Parathyroid adenoma (tissue), 2 donors: ENCODE results near the gene MRM2.

Experiments used
- H2AFZ ChIP-seq: fragments of 300-600 bp; sonication (generic); one replicate; pipeline ENCODE4 v1.7.0; 2017; ENCODE audit warnings: antibody characterized with exemption, mild to moderate bottlenecking
- H3K27ac ChIP-seq: fragments of 300-600 bp; sonication (generic); one replicate; pipeline ENCODE4 v1.7.0; 2017
- H3K27me3 ChIP-seq: fragments of 300-600 bp; sonication (generic); one replicate; pipeline ENCODE4 v1.7.0; 2017; ENCODE audit warnings: low read length; ENCODE audit not compliant: control insufficient read depth, insufficient read depth
- H3K36me3 ChIP-seq: fragments of 300-600 bp; sonication (generic); one replicate; pipeline ENCODE4 v1.7.0; 2017; ENCODE audit warnings: low read length; ENCODE audit not compliant: control insufficient read depth, insufficient read depth
- H3K4me1 ChIP-seq: fragments of 300-600 bp; sonication (generic); one replicate; pipeline ENCODE4 v1.7.0; 2017; ENCODE audit warnings: control low read depth
- H3K4me2 ChIP-seq: fragments of 300-600 bp; sonication (generic); one replicate; pipeline ENCODE4 v1.7.0; 2017; ENCODE audit warnings: low read length
- H3K4me3 ChIP-seq: fragments of 300-600 bp; sonication (generic); one replicate; pipeline ENCODE4 v1.7.0; 2017; ENCODE audit warnings: low read depth, low read length
- H3K79me2 ChIP-seq: fragments of 300-600 bp; sonication (generic); one replicate; pipeline ENCODE4 v1.7.0; 2017; ENCODE audit warnings: control low read depth
- H3K9ac ChIP-seq: fragments of 300-600 bp; sonication (generic); one replicate; pipeline ENCODE4 v1.7.0; 2017; ENCODE audit warnings: mild to moderate bottlenecking
- H3K9me3 ChIP-seq: fragments of 300-600 bp; sonication (generic); one replicate; pipeline ENCODE4 v1.7.0; 2017; ENCODE audit warnings: low read length; ENCODE audit not compliant: control insufficient read depth
- CTCF ChIP-seq: fragments of 300-600 bp; sonication (generic); IDR thresholded peaks from one replicate; pipeline ENCODE4 v1.7.0; 2017; ENCODE audit warnings: antibody characterized with exemption, mild to moderate bottlenecking
- donor health status: primary hyperparathyroidism.

Gene MRM2

GRCh38 chr7:2222516-2222915 lies 19.5 kb downstream of the MRM2 start:
- Histone ChIP-seq H3K9me3 (no peaks in the 10 kb centered on the region), H3K4me2 (no peak overlapping the region), H2AFZ (no peak overlapping the region), H3K4me1 (no peaks in the 10 kb centered on the region), H3K36me3 (no peaks in the 10 kb centered on the region), H3K27ac (no peak overlapping the region), H3K4me3 (no peak overlapping the region), H3K9ac (no peak overlapping the region), H3K27me3 (no peaks in the 10 kb centered on the region), H3K79me2 (peaks cover 9% of the 10 kb centered on the region)
- TF ChIP-seq CTCF = no peak

- H3K4me1 ChIP-seq = no peaks in the 10 kb centered on the region
- H3K9me3 ChIP-seq = no peaks in the 10 kb centered on the region
- H3K36me3 ChIP-seq = no peaks in the 10 kb centered on the region
- no peak for TF ChIP-seq CTCF
- no peak overlapping the region for H2AFZ ChIP-seq
- no peaks in the 10 kb centered on the region for H3K27me3 ChIP-seq
- no peak overlapping the region for H3K9ac ChIP-seq
- peaks cover 8% of the 10 kb centered on the region for H3K79me2 ChIP-seq
- H3K4me2 ChIP-seq = no peak overlapping the region
- no peak overlapping the region for H3K27ac ChIP-seq
- no peak overlapping the region for H3K4me3 ChIP-seq
These were observed 21.1 kb downstream of the MRM2 start for GRCh38 chr7:2220954-2221353.

- Histone ChIP-seq H3K4me3 (no peak overlapping the region), H3K27me3 (no peaks in the 10 kb centered on the region), H3K9me3 (no peaks in the 10 kb centered on the region), H3K79me2 (peaks cover 3% of the 10 kb centered on the region), H3K4me2 (no peak overlapping the region), H3K9ac (no peak overlapping the region), H3K36me3 (peaks cover 2% of the 10 kb centered on the region), H2AFZ (no peak overlapping the region), H3K27ac (no peak overlapping the region), H3K4me1 (no peaks in the 10 kb centered on the region)
- no peak for TF ChIP-seq CTCF
These were observed 21.5 kb downstream of the MRM2 start for GRCh38 chr7:2220506-2220905.

- Histone ChIP-seq H3K4me3 (no peak overlapping the region), H3K9ac (no peak overlapping the region), H3K9me3 (no peaks in the 10 kb centered on the region), H3K27ac (no peak overlapping the region), H3K27me3 (no peaks in the 10 kb centered on the region), H3K36me3 (peaks cover 2% of the 10 kb centered on the region), H3K4me1 (no peaks in the 10 kb centered on the region), H3K4me2 (no peak overlapping the region), H3K79me2 (peaks cover 3% of the 10 kb centered on the region), H2AFZ (no peak overlapping the region)
- TF ChIP-seq CTCF = no peak
These were observed 22.0 kb downstream of the MRM2 start for GRCh38 chr7:2220030-2220429.

- Histone ChIP-seq H3K4me3 (no peak overlapping the region), H3K27me3 (no peaks in the 10 kb centered on the region), H3K9ac (no peak overlapping the region), H3K9me3 (no peaks in the 10 kb centered on the region), H3K79me2 (peaks cover 3% of the 10 kb centered on the region), H3K36me3 (peaks cover 2% of the 10 kb centered on the region), H3K27ac (no peak overlapping the region), H2AFZ (no peak overlapping the region), H3K4me2 (no peak overlapping the region), H3K4me1 (no peaks in the 10 kb centered on the region)
- TF ChIP-seq CTCF = no peak
These were observed 22.4 kb downstream of the MRM2 start for GRCh38 chr7:2219606-2220005.
